ENCODE data around the gene ABHD2. TPM values are rescaled to one million over a fixed set of nuclear protein-coding genes. Genes with fewer than 3 reads are reported as not detected.
"Not testable (repeated sequence)": the region's sequence is repeated elsewhere in the genome, so short reads cannot be mapped to it uniquely, and the experiment has no call there.

The ABHD2 gene
- total RNA-seq, 3 donors from 2014 or later: 48.9 to 72.6 (median 64.1) TPM

DNA sequence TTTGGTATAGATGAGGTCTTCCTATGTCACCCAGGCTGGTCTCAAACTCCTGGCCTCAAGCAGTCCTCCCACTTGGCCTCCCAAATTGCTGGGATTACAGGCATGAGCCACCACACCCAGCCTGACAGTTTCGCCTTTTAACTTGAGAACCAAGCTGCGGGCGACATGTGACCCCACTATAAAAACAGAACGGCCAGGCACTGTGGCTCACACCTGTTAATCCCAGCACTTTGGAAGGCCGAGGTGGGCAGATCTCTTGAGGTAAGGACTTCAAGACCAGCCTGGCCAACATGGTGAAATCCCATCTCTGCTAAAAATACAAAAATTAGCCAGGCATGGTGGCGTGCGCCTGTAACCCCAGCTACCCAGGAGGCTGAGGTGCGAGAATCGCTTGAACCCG is 52.9 kb downstream of the ABHD2 start:
- not testable (repeated sequence) for DNase-seq; H3K9me3 Mint-ChIP-seq; ATAC-seq; H3K27me3 Mint-ChIP-seq (ENCODE audit: low read depth); H3K4me3 Mint-ChIP-seq
- Mint-ChIP-seq H3K4me1 (ENCODE audit: low read depth) (peaks cover 45% of the 10 kb centered on the region), H3K36me3 (ENCODE audit: insufficient read depth) (peaks cover 27% of the 10 kb centered on the region)

DNA sequence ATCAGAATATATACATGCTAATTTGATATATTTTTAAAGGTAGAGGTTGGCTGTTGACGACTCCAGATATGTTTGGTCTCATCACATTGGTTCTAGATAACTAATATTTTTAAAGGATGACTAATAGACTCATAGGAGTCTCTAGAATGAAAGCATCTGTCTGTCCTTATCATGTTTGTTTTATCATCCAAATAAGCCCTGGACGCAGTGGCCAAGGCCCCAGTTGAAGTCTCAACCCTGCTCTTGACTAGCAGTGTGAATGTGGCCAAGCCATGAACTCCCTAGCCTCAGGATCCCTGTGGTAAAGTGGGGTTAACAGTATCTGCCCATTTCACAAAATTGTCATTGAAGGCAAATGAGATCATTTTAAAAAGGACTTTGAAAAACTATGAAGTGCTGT is 53.6 kb downstream of the ABHD2 start:
- H3K9me3 Mint-ChIP-seq: no peaks in the 10 kb centered on the region
- peaks cover 38% of the 10 kb centered on the region for H3K4me1 Mint-ChIP-seq (ENCODE audit: low read depth)
- no peaks in the 10 kb centered on the region for H3K27me3 Mint-ChIP-seq (ENCODE audit: low read depth)
- ATAC-seq (no peak), DNase-seq (no peak)
- H3K4me3 Mint-ChIP-seq: no peak overlapping the region
- H3K36me3 Mint-ChIP-seq (ENCODE audit: insufficient read depth): peaks cover 24% of the 10 kb centered on the region

DNA sequence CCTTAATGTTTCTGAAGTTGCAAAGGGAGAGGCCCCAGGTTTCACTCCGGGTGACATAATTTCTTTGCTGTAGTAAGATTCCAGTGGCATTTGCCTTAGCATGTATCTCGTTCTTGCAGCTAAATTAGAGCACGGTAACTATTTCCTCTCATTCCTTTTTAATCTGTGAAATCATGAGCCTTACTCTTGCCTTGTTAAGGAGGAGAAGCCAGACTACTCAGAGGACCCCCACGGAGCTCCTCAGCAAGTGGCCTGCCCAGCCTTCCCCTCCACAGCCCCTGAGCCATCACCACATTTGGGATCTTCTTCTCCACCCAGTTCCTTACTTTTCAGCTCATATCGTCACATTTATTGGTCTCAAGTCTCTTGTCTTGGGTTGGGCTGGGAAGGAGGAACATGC is 54.2 kb downstream of the ABHD2 start:
- Mint-ChIP-seq H3K36me3 (ENCODE audit: insufficient read depth) (peaks cover 24% of the 10 kb centered on the region), H3K4me3 (no peak overlapping the region), H3K4me1 (ENCODE audit: low read depth) (peaks cover 33% of the 10 kb centered on the region), H3K9me3 (no peaks in the 10 kb centered on the region), H3K27me3 (ENCODE audit: low read depth) (no peaks in the 10 kb centered on the region)
- ATAC-seq: no peak
- no peak for DNase-seq

DNA sequence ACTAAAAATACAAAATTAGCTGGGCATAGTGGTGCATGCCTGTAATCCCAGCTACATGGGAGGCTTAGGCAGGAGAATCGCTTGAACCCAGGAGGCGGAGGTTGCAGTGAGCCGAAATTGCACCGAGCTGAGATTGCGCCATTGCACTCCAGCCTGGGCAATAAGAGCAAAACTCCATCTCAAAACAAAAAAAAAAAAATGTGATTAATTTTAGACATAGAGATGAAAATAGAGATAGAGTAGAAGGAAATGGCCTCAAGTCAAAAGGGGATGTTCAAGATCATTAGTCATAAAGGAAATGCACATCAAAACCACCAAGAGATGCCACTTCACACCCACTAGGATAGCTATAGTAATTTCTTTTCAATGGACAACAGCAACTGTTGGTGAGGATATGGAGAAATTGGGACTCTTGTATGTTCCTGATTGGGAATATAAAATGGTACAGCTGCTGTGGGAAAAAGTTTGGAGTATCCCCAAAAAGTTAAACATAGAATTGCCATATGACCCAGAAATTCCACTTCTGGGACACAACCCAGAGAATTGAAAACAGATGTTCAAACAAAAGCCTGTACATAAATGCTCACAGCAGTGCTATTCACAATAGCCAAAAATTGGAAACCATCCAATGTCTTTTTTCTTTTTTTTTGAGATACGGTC is 55.4 kb downstream of the ABHD2 start:
- Mint-ChIP-seq H3K27me3 (ENCODE audit: low read depth) (no peaks in the 10 kb centered on the region), H3K4me1 (ENCODE audit: low read depth) (peaks cover 29% of the 10 kb centered on the region), H3K36me3 (ENCODE audit: insufficient read depth) (peaks cover 20% of the 10 kb centered on the region), H3K4me3 (no peak overlapping the region), H3K9me3 (no peaks in the 10 kb centered on the region)
- ATAC-seq (peak; percentile 69 to 89), DNase-seq (no peak)

DNA sequence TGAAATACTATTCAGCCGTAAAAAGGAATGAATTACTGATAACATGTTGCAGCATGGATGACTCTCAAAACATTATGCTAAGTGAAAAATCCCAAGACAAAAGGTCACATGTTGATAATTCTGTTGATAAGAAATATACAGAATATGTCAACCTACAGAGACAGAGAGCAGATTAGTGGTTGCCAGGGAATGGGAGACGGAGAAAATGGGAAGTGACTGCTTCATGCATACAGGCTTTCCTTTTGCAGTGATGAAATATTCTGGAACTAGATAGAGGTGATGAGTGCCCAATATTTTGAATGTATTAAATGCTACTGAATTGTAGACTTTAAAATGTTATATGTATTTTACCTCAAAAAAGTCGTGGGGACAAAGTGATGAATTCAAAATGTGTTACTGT is 56.2 kb downstream of the ABHD2 start:
- ATAC-seq (no peak), DNase-seq (no peak)
- Mint-ChIP-seq H3K9me3 (no peaks in the 10 kb centered on the region), H3K36me3 (ENCODE audit: insufficient read depth) (peaks cover 18% of the 10 kb centered on the region), H3K4me1 (ENCODE audit: low read depth) (peaks cover 29% of the 10 kb centered on the region), H3K4me3 (no peak overlapping the region), H3K27me3 (ENCODE audit: low read depth) (no peaks in the 10 kb centered on the region)

DNA sequence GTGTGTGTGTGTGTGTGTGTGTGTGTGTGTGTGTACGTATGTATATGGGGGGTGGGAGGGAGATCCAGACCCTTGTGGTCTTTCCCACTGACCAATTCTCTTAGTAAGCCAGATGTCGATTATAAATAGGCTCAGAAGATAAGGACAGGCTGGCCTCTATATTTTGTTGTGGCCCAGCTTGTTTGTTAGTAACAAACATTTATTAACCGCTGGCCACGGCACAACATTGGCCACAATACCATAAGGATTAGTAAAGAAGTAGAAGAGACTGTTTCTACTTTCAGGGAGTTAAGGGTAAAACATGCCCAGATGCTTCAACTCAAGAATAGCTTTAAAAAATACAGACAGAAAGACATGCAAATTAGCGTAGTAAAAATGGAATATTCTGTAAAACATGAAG is 58.1 kb downstream of the ABHD2 start:
- H3K27me3 Mint-ChIP-seq (ENCODE audit: low read depth): no peaks in the 10 kb centered on the region
- H3K4me3 Mint-ChIP-seq: no peak overlapping the region
- H3K36me3 Mint-ChIP-seq (ENCODE audit: insufficient read depth): peaks cover 15% of the 10 kb centered on the region
- peaks cover 24% of the 10 kb centered on the region for H3K4me1 Mint-ChIP-seq (ENCODE audit: low read depth)
- no peak for ATAC-seq
- no peaks in the 10 kb centered on the region for H3K9me3 Mint-ChIP-seq
- DNase-seq: no peak

DNA sequence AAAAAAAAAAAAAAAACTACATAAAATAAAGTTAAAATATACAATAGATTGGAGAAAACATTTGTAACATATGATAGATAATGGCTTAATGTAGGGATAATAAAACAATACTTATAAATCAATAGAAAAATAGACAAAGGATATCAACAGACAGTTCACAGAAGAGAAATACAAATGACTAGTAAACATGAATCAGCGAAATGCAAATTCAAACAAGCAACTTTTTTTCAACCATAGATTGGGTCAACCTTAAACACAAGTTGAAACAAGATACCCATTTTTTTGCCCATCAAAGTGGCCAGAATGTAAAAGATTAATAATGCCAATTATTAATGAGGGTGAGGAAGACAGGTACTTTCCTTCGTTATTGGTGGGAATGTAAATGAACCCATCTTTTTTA is 59.9 kb downstream of the ABHD2 start:
- no peak for ATAC-seq
- peaks cover 22% of the 10 kb centered on the region for H3K36me3 Mint-ChIP-seq (ENCODE audit: insufficient read depth)
- no peaks in the 10 kb centered on the region for H3K9me3 Mint-ChIP-seq
- H3K27me3 Mint-ChIP-seq (ENCODE audit: low read depth): no peaks in the 10 kb centered on the region
- DNase-seq: no peak
- H3K4me1 Mint-ChIP-seq (ENCODE audit: low read depth): peaks cover 14% of the 10 kb centered on the region
- H3K4me3 Mint-ChIP-seq: no peak overlapping the region

DNA sequence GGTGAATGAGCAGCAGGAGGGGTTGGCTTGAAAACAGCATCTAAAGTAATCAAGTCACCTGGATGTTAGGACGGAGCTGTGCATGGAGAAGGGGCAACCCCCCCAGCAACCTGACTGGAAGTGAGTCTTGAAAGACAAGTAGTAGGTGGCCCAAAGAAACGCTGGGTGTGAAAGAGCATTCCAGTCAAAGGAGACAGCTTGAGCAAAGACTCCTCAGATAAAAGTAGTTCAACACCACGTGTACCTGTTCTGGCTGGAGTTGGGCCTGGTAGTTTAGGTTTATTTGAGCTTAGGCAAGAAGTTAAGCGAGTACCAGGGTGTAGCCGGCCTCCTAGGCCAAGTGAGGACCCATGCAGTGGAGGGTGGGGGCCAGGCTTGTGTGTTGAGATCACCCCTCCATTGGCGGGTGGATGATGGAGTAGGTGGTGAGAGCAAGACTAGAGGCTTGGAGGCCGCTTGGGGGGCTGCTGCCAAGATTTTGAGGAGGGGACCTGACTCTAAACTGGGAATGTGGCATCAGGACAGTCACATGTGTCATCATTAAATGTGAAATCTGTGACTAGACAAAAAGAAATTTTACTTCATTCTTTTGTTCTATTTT is 61.3 kb downstream of the ABHD2 start:
- Mint-ChIP-seq H3K27me3 (ENCODE audit: low read depth) (no peaks in the 10 kb centered on the region), H3K4me3 (no peak overlapping the region), H3K9me3 (no peaks in the 10 kb centered on the region), H3K4me1 (ENCODE audit: low read depth) (peaks cover 2% of the 10 kb centered on the region), H3K36me3 (ENCODE audit: insufficient read depth) (peaks cover 26% of the 10 kb centered on the region)
- ATAC-seq: no peak
- no peak for DNase-seq

DNA sequence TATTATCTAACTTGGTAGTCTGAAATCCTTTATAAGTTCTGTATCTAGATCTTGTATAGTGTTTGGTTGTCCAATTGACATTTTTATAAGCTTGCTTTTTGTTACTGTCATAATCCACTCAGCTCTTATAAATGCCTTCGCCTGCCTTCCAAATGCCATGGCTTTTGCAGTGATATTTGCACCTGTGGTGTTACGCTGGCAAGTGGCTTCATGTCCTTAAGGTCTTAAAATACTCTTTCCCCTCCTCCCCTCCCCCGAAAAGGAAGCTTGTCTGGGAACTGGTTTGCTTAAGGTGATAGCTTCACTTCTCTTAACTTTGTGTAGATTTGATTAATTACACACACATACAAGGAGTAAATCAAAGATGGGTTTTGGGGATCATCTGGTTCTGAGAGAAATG is 62.0 kb downstream of the ABHD2 start:
- Mint-ChIP-seq H3K27me3 (ENCODE audit: low read depth) (no peaks in the 10 kb centered on the region), H3K4me3 (no peak overlapping the region)
- ATAC-seq: no peak

DNA sequence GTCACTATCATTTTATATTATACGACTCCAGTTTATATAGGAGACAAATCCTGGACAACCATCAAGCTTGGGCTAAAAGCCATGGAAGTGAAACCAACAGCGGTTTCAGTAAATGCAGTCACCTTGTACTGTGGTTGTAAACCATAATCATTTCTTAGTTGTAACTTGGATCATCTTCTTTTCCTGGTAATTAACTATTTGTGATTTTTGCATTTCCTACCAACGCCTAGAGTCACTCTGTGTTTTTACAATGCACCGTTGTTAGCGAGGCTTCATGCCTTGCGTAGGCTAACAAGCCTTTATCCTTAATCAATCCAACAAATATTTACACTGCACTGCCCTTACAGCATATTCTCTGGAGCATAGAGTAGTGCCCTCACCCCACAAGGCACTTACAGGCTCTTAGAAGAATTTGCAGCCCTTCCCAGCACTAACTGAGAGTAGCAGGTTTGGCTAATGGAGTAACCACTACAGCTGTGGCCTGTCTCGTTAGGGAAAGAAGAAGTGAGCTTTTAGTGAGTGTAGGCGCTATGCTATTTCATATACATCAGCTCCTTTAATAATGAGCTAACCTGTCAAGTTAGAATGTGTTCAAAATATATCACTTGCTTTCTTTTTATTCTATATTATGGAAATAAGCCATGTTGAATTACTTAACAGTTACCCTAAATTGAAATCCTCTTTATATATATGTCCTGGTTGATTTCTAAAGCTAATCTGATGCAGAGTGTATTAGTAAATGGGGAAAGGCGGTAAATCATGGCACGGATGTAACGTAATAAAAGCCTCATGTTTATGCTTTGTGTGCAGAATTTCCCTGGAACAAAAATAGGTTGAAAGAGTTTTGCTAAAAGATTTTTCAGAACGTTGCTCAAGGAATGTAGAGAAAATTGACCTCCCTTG is 62.8 kb downstream of the ABHD2 start:
- H3K4me1 Mint-ChIP-seq (ENCODE audit: low read depth): peaks cover 2% of the 10 kb centered on the region
- H3K4me3 Mint-ChIP-seq: no peak overlapping the region
- H3K36me3 Mint-ChIP-seq (ENCODE audit: insufficient read depth): peaks cover 32% of the 10 kb centered on the region
- no peaks in the 10 kb centered on the region for H3K27me3 Mint-ChIP-seq (ENCODE audit: low read depth)
- H3K9me3 Mint-ChIP-seq: no peaks in the 10 kb centered on the region
- DNase-seq: no peak
- no peak for ATAC-seq

More for the DNA sequence above, 62.0 kb downstream of the ABHD2 start:
- no peaks in the 10 kb centered on the region for H3K9me3 Mint-ChIP-seq
- H3K36me3 Mint-ChIP-seq (ENCODE audit: insufficient read depth): peaks cover 29% of the 10 kb centered on the region
- peaks cover 2% of the 10 kb centered on the region for H3K4me1 Mint-ChIP-seq (ENCODE audit: low read depth)
- no peak for DNase-seq

DNA sequence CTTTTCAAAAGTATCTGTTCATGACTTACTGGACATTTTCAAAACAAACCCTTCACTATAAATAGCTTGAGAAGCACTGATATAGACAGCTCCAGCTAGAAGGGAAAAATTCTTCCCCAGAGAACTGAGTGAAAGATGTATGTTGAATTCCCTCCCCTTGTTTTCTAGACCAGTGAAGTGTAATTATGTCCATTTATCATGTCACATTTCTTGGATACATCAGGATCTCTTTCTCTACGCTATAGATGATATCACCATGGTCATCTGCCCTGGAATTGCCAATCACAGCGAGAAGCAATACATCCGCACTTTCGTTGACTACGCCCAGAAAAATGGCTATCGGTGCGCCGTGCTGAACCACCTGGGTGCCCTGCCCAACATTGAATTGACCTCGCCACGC is 66.9 kb downstream of the ABHD2 start:
- ATAC-seq: no peak
- Mint-ChIP-seq H3K27me3 (ENCODE audit: low read depth) (no peaks in the 10 kb centered on the region), H3K4me3 (no peak overlapping the region), H3K4me1 (ENCODE audit: low read depth) (peaks cover 2% of the 10 kb centered on the region), H3K9me3 (no peaks in the 10 kb centered on the region), H3K36me3 (ENCODE audit: insufficient read depth) (peaks cover 49% of the 10 kb centered on the region)
- no peak for DNase-seq

DNA sequence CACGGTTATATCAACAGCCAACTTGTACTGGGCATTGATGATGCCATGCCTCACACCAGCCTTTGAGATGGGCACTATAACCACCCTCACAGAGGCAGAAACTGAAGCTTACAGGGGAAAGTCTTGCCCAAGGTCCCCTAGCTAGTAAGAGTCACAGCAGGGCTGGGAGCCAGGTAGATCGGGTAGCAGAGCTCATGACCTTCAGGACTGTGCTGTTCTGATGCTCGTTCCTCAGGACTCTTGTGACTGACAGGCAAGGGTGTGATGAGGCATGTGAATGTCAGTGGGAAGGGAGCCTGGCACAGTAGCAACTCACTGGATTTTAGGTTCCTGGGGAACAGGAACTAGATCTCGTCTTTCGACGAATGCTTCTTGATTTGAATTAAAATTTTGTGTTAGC is 67.4 kb downstream of the ABHD2 start:
- H3K36me3 Mint-ChIP-seq (ENCODE audit: insufficient read depth): peaks cover 49% of the 10 kb centered on the region
- no peak for DNase-seq
- H3K4me1 Mint-ChIP-seq (ENCODE audit: low read depth): peaks cover 2% of the 10 kb centered on the region
- H3K27me3 Mint-ChIP-seq (ENCODE audit: low read depth): no peaks in the 10 kb centered on the region
- ATAC-seq: no peak
- no peak overlapping the region for H3K4me3 Mint-ChIP-seq
- no peaks in the 10 kb centered on the region for H3K9me3 Mint-ChIP-seq

DNA sequence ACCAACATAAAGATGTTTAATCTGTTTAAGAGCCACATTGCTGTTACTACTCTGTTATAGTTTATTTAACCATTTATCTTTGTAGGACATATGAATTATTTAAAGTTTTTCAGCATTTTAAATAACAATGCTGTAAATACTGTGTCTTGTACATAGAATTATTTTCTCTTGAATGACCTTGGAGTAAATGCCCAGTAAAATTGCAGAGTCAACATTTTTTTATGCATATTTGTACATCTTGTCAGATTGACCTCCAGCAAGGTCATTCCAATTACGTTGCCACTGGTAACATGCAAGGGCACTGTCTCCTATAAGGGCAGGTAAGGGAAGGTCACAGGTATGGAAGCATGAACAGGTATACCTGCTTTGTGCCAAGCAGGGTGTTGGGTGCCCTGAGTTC is 68.8 kb downstream of the ABHD2 start:
- Mint-ChIP-seq H3K4me1 (ENCODE audit: low read depth) (peaks cover 2% of the 10 kb centered on the region), H3K9me3 (no peaks in the 10 kb centered on the region), H3K36me3 (ENCODE audit: insufficient read depth) (peaks cover 45% of the 10 kb centered on the region), H3K4me3 (no peak overlapping the region), H3K27me3 (ENCODE audit: low read depth) (no peaks in the 10 kb centered on the region)
- DNase-seq (no peak), ATAC-seq (no peak)

DNA sequence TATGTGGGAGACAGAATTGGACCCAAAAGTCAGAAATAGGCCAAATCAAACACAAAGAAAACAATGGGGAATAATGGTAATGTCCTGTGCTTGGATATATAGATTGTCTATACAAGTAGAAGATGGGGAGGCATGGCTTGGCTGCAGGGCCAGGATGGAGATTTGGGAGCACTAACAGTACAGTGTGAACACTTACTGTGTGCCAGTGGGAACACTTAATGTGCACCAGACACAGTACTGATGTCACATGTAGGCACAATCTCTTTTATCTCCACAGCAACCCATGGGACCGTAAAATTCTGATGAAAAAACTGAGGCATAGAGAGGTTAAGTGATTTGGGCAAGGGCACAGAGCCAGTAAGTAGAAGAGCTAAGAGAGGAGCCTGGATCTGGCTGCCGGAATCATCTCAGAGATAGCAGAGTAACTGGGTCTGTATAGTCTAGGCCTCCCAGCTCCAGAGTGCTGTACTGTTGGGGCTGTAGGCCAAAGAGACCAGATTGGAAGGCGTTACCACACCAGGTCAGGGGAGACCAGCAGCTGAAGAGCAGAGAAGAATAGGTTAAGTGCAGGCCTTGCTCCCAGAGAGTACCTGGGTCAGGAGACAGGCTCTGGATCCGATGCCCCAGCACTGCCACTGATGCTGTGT is 69.8 kb downstream of the ABHD2 start:
- Mint-ChIP-seq H3K9me3 (no peaks in the 10 kb centered on the region), H3K27me3 (ENCODE audit: low read depth) (no peaks in the 10 kb centered on the region), H3K36me3 (ENCODE audit: insufficient read depth) (peaks cover 43% of the 10 kb centered on the region), H3K4me3 (no peak overlapping the region), H3K4me1 (ENCODE audit: low read depth) (peaks cover under 1% of the 10 kb centered on the region)
- DNase-seq (no peak), ATAC-seq (no peak)
